G401 (cell line): ENCODE results near the gene DKC1. TPM values are rescaled to one million over a fixed set of nuclear protein-coding genes. Genes with fewer than 3 reads are reported as not detected.
A peak's percentile ranks its signal among the peaks of the same experiment; 100 is the strongest.

Source experiments
- DNase-seq: peaks from one replicate; pipeline ENCODE4 v3.0.0-alpha.2; 2015; ENCODE audit warnings: low spot score
- in situ Hi-C: cut with HindIII; loops from 2 replicates; pipeline ENCODE4 v1.10.0; 2016; ENCODE audit warnings: low sequenced_read_pairs, mixed read lengths
- total RNA-seq: library from RNA; depleted of rRNA; stranded (reverse); fragments of >200 nt; shearing (Covaris generic); gene quantifications from 2 replicates; pipeline ENCODE4 v1.2.3, GENCODE V29; 2014; rRNA removed

Gene DKC1
- total RNA-seq, result 43.6 and 56.7 TPM in 2 replicates

GRCh38 chrX:154762537-154763296, at the start of gene DKC1:
Gene DKC1, plus strand, starts transcription at chrX:154762864. Its CDS starts 102 bp downstream, at chrX:154762966.
- peak; percentile 92 for DNase-seq
- in situ Hi-C loops, result no loop called here

DNA sequence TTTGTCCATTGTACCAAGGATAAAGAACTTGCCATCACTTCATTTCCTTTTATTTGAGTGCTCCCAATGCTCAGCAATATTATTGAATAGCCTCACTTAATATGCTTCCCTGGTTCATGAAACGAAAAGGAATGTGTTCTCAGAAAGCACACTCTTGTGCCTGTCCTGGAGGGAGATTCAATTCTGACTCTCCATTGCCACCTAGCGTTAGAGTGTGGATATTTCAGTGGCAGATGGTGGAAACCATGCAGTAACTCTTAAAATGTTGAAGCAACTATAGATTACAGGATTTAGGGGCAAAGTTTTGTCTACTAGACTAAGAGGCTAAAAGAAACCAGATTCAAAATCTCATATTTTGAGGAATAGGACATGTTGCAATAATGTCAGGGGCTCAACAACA, 47.7 kb upstream of the DKC1 start:
- in situ Hi-C loops, result no loop called here
- DNase-seq, result peak; percentile 57

- no peak for DNase-seq
- in situ Hi-C loops, result no loop called here
Measured at GRCh38 chrX:154715825-154716224, 46.8 kb upstream of the DKC1 start.

DNA sequence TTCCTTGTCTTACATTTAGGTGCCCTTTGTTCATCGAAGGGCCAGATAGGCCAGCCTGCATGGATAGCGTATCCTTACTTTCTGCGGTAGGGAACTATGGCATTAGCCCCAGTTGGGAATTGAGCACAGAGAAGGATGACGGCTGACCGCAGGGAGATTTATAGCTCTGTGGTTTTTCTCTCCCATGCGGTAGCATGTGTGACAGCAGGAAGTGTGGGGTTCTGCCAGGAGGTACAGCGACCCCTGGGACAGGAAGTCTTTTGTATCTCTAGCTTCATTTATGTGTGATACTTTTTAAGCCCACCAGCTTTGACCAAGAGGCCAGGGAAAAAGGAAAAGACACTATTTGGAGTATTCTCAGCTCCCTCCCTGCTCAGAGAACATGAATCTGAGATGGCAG, 44.8 kb upstream of the DKC1 start:
- in situ Hi-C loops, result no loop called here
- DNase-seq, result no peak

- in situ Hi-C loops, result no loop called here
- no peak for DNase-seq
Measured at GRCh38 chrX:154718616-154719015, 44.0 kb upstream of the DKC1 start.

- DNase-seq, result no peak
- in situ Hi-C loops, result no loop called here
Measured at GRCh38 chrX:154719132-154719675, 43.5 kb upstream of the DKC1 start.

- in situ Hi-C loops, result no loop called here
- DNase-seq, result no peak
Measured at GRCh38 chrX:154720067-154720466, 42.6 kb upstream of the DKC1 start.

GRCh38 chrX:154721155-154721554, 41.5 kb upstream of the DKC1 start:
- DNase-seq, result no peak
- in situ Hi-C loops, result no loop called here

- DNase-seq, result no peak
- in situ Hi-C loops, result no loop called here
Measured at GRCh38 chrX:154724993-154725756, 37.5 kb upstream of the DKC1 start.

GRCh38 chrX:154727418-154727817, 35.2 kb upstream of the DKC1 start:
- no peak for DNase-seq
- in situ Hi-C loops, result no loop called here

DNA sequence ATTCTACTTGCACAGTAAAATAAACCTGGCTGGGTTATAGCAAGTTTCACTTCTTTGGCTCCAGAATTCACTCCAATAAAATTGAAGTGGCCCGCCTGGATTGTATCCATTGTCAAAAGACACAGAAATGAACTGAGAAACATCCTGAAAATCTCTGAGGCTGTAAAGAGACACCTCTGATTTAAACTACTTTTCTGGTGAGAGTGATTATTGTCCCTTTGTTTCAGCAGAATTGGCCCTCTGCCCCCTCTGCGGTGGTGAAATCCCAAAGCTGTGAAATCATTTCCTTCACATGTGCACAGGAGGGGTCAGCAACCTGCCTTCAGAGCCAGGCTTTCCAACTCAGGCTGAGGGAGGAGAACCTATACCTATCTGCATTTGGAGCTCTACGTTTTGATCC, 34.8 kb upstream of the DKC1 start:
- in situ Hi-C loops, result no loop called here

DNA sequence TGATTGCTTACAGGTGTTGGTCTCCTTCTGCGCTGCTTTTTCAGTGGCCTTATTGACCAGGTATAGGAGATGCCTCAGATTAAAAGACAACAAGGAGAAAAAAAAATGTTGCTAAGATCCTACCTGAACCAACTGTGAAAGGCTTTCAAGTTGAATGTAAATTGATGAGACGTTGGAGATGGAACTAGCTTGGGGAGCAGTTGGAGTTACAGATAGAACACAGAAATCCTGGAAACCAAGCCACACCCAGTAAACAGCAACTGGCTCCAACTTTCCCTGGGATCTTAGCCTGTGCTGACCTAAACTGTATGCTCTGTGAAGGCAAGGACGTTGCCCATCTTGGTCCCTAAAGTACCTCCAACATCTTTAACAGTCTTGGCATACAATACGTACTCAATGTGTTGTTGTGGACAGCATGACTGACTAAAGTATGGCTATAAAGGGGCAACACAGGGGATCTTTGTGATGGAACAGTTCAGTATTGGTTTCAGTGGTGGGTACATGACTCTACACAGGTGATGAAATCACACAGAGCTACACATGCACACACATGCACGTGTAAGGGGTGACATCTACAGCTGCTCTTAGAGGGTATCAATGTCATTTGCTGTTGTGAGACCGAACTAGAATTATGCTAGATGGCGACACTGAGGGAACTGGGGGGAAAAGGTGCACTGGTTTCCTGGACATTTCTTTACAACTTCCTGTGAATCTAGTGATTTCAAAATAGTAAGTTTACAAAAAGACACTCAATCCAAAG, 34.1 kb upstream of the DKC1 start:
- DNase-seq, result no peak
- in situ Hi-C loops, result no loop called here

More for the DNA sequence above, 34.8 kb upstream of the DKC1 start:
- DNase-seq, result no peak

DNA sequence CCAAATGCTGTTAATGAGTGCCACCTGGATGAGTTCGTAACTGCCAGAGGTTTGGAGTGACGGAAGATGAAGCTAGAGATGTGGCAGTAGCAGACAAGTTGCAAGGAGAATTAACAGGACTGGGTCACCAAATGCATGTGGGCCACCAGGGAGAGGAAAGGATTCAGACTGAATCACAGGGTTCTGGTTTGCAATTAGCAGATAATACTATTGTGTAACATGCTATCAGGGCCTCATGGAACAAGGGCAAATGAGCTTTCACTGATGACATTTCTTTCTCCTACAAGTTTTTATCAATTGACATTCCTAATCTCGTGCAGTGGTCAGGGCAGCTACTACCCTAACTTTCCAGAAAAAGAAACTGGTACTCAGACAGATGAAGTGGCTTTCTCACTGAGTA, 33.2 kb upstream of the DKC1 start:
- no peak for DNase-seq
- in situ Hi-C loops, result no loop called here

- in situ Hi-C loops, result no loop called here
- no peak for DNase-seq
Measured at GRCh38 chrX:154730253-154730891, 32.3 kb upstream of the DKC1 start.

DNA sequence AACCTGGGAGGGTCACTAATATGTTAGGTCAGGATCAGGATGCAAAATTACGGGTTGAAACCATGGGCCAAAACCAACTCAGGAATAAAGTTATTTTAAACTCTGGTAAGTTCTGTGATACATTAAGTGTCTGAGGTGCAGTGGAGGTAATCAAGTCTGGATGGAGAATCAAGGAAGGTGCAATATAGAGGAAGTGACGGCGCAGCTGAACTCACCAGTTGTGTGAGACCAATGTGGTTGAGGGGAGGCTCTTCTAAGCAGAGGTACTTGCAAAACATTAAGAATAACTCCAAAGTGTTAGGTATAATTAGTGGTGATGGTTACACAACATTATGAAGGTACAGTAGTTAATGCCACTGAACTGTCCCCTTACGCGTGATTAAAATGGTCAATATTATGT, 31.5 kb upstream of the DKC1 start:
- in situ Hi-C loops, result no loop called here
- DNase-seq, result no peak

DNA sequence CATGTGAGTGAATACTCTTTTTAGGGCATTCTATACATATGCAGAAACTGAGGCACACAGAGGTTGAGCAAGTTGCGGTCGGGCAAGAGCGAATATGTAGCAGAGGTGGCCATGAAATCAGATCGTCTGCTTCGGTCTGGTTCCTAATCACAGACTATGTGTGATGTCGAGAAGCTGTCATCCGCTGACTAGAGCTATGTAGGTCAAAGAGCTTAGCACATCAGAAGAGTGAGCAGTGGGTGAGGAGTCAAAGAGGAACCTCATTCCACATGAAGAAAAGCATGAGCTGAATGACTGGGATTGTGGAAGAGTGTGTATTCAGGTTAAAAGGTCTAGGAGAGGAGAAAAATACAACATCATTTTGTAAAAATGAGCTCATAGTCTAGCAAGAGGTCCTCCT, 30.8 kb upstream of the DKC1 start:
- in situ Hi-C loops, result no loop called here
- no peak for DNase-seq

DNA sequence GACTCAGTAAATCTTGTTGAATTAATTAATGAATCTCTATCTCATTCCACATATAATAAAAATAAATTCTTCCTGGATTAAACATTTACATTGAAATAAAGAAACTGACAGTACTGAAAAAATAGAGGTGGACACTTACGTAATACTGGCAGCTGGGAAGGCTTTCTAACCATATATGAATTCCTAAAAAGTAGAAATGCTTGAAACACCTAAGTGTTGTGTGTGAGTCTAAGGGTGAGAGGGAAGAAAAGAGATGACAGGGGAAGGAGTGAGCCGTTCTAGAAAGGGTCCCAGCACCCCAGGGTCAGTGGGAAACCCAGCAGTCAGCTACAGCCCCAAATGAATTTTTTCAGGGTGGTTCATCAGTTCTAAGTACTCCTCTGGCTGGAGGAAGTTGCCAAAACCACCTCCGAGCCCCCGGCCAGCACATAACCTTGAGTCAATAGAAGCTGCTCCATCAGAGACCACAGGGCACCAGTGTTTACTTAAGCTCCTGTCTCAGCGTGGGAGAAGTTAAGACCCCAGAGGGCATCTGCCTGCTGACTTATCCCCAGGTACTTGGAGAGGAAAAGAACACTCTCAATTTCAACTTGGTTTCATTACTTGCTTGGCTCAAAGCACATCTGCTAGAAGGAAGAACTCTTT, 30.1 kb upstream of the DKC1 start:
- in situ Hi-C loops, result no loop called here
- no peak for DNase-seq

DNA sequence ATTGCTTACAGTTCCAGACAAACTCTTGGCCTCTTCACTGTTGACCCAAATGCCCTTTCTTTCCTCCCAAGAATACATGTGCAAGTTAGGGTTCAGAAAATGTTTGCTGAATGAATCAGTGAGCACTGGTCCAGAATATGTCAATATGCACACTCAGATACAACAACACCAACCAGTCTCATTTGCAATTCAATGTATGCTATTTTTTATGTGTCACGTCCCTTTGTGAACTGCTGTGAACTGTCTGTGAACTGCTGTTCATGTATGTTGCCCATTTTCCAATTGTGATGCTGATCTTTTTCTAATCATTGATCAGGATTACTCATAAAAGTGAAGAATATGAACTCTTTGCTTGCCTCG, 29.6 kb upstream of the DKC1 start:
- DNase-seq, result no peak
- in situ Hi-C loops, result no loop called here
